T-helper 1 cell (primary cell): ENCODE measurements around the gene HBD.
"Not testable (repeated sequence)": the region's sequence is repeated elsewhere in the genome, so short reads cannot be mapped to it uniquely, and the experiment has no call there.

Experiments used
- DNase-seq, 5 donors: peaks; one replicate each; pipeline ENCODE4 v3.0.0-alpha.2; 2012 to 2020
- total RNA-seq, 4 donors: gene quantifications; one replicate each; lab custom pipeline; 2026; lab: John Stamatoyannopoulos, UW

HBD gene
- total RNA-seq: 0 reads per million in 4 donors

GRCh38 chr11:5234381-5234834 lies at the start of gene HBD:
Gene HBD, minus strand, starts transcription at chr11:5234483. Its CDS starts 50 bp downstream, at chr11:5234433.
- peak in 1 of 5 donors; percentile 0 for DNase-seq

GRCh38 chr11:5283882-5284281 lies 49.6 kb upstream of the HBD start:
- no peak for DNase-seq

GRCh38 chr11:5283086-5283485 lies 48.8 kb upstream of the HBD start:
- DNase-seq: no peak

GRCh38 chr11:5282628-5283027 lies 48.3 kb upstream of the HBD start:
- DNase-seq: no peak

GRCh38 chr11:5281596-5281995 lies 47.3 kb upstream of the HBD start:
- DNase-seq: no peak

GRCh38 chr11:5280582-5281102 lies 46.4 kb upstream of the HBD start:
- peak in 1 of 5 donors; percentile 66 for DNase-seq

- DNase-seq: no peak
Measured at GRCh38 chr11:5279471-5280090, 45.3 kb upstream of the HBD start.

GRCh38 chr11:5277807-5278382 lies 43.6 kb upstream of the HBD start:
- DNase-seq: no peak

GRCh38 chr11:5276697-5277096 lies 42.4 kb upstream of the HBD start:
- no peak for DNase-seq

GRCh38 chr11:5275369-5276110 lies 41.3 kb upstream of the HBD start:
- DNase-seq: no peak

GRCh38 chr11:5274395-5274794 lies 40.1 kb upstream of the HBD start:
- no peak for DNase-seq

GRCh38 chr11:5272395-5273017 lies 38.2 kb upstream of the HBD start:
- no peak for DNase-seq

GRCh38 chr11:5269715-5270147 lies 35.4 kb upstream of the HBD start, which contains the start of gene HBE1:
Gene HBE1, minus strand, starts transcription at chr11:5269945. Its CDS starts 55 bp downstream, at chr11:5269890.
- DNase-seq: no peak

- no peak for DNase-seq
Measured at GRCh38 chr11:5267033-5267563, 32.8 kb upstream of the HBD start.

GRCh38 chr11:5266609-5267008 lies 32.3 kb upstream of the HBD start:
- no peak for DNase-seq

- DNase-seq: no peak
Measured at GRCh38 chr11:5265832-5266231, 31.5 kb upstream of the HBD start.

- DNase-seq: no peak
Measured at GRCh38 chr11:5258543-5259262, 24.4 kb upstream of the HBD start.

- no peak for DNase-seq
Measured at GRCh38 chr11:5257296-5257695, 23.0 kb upstream of the HBD start.

GRCh38 chr11:5254646-5255413 lies 20.5 kb upstream of the HBD start, which contains the start of gene HBG2:
Gene HBG2, minus strand, starts transcription at chr11:5254781. Its CDS starts 53 bp downstream, at chr11:5254728.
- DNase-seq: not testable (repeated sequence)

GRCh38 chr11:5254023-5254422 lies 19.7 kb upstream of the HBD start:
- DNase-seq: not testable (repeated sequence)

GRCh38 chr11:5253440-5253839 lies 19.2 kb upstream of the HBD start:
- not testable (repeated sequence) for DNase-seq
